Measurements from ENCODE around the gene RGS7.
A peak's percentile ranks its signal among the peaks of the same experiment; 100 is the strongest.
"Not testable (repeated sequence)": the region's sequence is repeated elsewhere in the genome, so short reads cannot be mapped to it uniquely, and the experiment has no call there.

The RGS7 gene

GRCh38 chr1:240906477-240906876, 450.5 kb downstream of the RGS7 start:
- peak in 1 of 14 donors; percentile 74 for DNase-seq

- DNase-seq: no peak
Measured at GRCh38 chr1:240905225-240905765, 451.7 kb downstream of the RGS7 start.

- DNase-seq: not testable (repeated sequence)
Measured at GRCh38 chr1:240895424-240895823, 461.6 kb downstream of the RGS7 start.

- no peak for DNase-seq
Measured at GRCh38 chr1:240888787-240889048, 468.3 kb downstream of the RGS7 start.

GRCh38 chr1:240888039-240888786, 468.8 kb downstream of the RGS7 start:
- DNase-seq: peak in 2 of 14 donors; percentile 1 to 36

GRCh38 chr1:240883490-240883889, 473.5 kb downstream of the RGS7 start:
- DNase-seq: no peak

- not testable (repeated sequence) for DNase-seq
Measured at GRCh38 chr1:240882656-240883308, 474.2 kb downstream of the RGS7 start.

- no peak for DNase-seq
Measured at GRCh38 chr1:240878631-240879030, 478.4 kb downstream of the RGS7 start.

- no peak for DNase-seq
Measured at GRCh38 chr1:240877605-240878004, 479.4 kb downstream of the RGS7 start.

GRCh38 chr1:240876071-240876470, 480.9 kb downstream of the RGS7 start:
- no peak for DNase-seq

- peak in 1 of 14 donors; percentile 21 for DNase-seq
Measured at GRCh38 chr1:240869071-240869470, 487.9 kb downstream of the RGS7 start.

GRCh38 chr1:240866724-240867123, 490.3 kb downstream of the RGS7 start:
- peak in 1 of 14 donors; percentile 38 for DNase-seq

- no peak for DNase-seq
Measured at GRCh38 chr1:240860023-240860422, 497.0 kb downstream of the RGS7 start.

- DNase-seq: no peak
Measured at GRCh38 chr1:240854367-240854766, 502.6 kb downstream of the RGS7 start.

GRCh38 chr1:240847325-240847724, 509.7 kb downstream of the RGS7 start:
- DNase-seq: no peak

GRCh38 chr1:240844486-240844885, 512.5 kb downstream of the RGS7 start:
- DNase-seq: peak in 1 of 14 donors; percentile 86

GRCh38 chr1:240843798-240844197, 513.2 kb downstream of the RGS7 start:
- peak in 2 of 14 donors; percentile 1 to 83 for DNase-seq

- no peak for DNase-seq
Measured at GRCh38 chr1:240836271-240836670, 520.7 kb downstream of the RGS7 start.

GRCh38 chr1:240835291-240835690, 521.7 kb downstream of the RGS7 start:
- DNase-seq: no peak

- no peak for DNase-seq
Measured at GRCh38 chr1:240833075-240833474, 523.9 kb downstream of the RGS7 start.

GRCh38 chr1:240831922-240832321, 525.1 kb downstream of the RGS7 start:
- no peak for DNase-seq

GRCh38 chr1:240831191-240831631, 525.8 kb downstream of the RGS7 start:
- no peak for DNase-seq

- no peak for DNase-seq
Measured at GRCh38 chr1:240829487-240829886, 527.5 kb downstream of the RGS7 start.

GRCh38 chr1:240827786-240828185, 529.2 kb downstream of the RGS7 start:
- DNase-seq: no peak
